Muscle of arm (tissue), 12 donors: ENCODE measurements around the gene ACOX3. TPM values are rescaled to one million over a fixed set of nuclear protein-coding genes. Genes with fewer than 3 reads are reported as not detected.
"Not testable (repeated sequence)": the region's sequence is repeated elsewhere in the genome, so short reads cannot be mapped to it uniquely, and the experiment has no call there.

Experiments used
- DNase-seq: peaks from one replicate; pipeline ENCODE4 v3.0.0-alpha.2; 2013
- polyA plus RNA-seq, 12 donors: library from polyadenylated mRNA; unstranded; fragments of 120-200 nt; gene quantifications; one replicate each; pipeline ENCODE4 v1.2.1, GENCODE V29; 2013; ENCODE audit not compliant: insufficient read length in 12 of 12

The ACOX3 gene
- polyA plus RNA-seq, 12 donors, result 11.5 to 24.9 (median 14.5) TPM; not detected in 1

- DNase-seq, result no peak
Measured at GRCh38 chr4:8435656-8436121, 4.8 kb downstream of the ACOX3 start.

GRCh38 chr4:8434251-8435073 lies 6.1 kb downstream of the ACOX3 start:
- DNase-seq, result no peak

DNA sequence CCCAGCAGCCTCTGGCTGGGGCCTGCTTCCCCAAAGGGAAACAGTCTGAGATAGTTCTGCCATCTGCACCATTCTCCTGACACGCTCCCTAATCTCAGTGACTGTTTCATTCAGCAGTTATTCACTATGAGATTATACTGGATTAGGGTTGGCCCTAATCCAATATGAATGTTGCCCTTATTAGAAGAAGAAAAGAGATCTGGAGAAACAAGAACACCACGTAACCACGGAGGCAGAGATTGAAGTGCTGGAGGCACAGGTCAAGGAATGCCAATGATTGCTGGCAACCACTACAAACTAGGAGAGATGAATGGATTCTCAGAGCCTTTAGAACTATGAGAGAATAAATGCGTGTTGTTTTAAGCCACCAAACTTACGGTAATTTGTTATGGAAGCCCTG lies 7.4 kb downstream of the ACOX3 start:
- no peak for DNase-seq

GRCh38 chr4:8431553-8431952 lies 9.0 kb downstream of the ACOX3 start:
- no peak for DNase-seq

GRCh38 chr4:8428288-8429097 lies 12.0 kb downstream of the ACOX3 start:
- DNase-seq, result peak; percentile 89

- peak; percentile 61 for DNase-seq
Measured at GRCh38 chr4:8427761-8428287, 12.7 kb downstream of the ACOX3 start.

- no peak for DNase-seq
Measured at GRCh38 chr4:8427262-8427661, 13.3 kb downstream of the ACOX3 start.

DNA sequence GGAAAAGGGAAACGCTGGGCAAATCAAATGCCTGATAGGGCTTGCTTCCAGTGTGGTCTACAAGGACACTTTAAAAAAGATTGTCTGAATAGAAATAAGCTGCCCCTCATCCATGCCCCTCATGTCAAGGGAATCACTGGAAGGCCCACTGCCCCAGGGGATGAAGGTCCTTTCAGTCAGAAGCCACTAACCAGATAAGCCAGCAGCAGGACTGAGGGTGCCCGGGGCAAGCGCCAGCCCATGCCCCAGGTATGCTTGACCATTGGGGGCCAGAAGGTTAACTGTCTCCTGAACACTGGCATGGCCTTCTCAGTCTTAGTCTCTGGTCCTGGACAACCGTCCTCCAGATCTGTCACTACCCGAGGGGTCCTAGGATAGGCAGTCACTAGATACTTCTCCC lies 17.7 kb downstream of the ACOX3 start:
- no peak for DNase-seq

DNA sequence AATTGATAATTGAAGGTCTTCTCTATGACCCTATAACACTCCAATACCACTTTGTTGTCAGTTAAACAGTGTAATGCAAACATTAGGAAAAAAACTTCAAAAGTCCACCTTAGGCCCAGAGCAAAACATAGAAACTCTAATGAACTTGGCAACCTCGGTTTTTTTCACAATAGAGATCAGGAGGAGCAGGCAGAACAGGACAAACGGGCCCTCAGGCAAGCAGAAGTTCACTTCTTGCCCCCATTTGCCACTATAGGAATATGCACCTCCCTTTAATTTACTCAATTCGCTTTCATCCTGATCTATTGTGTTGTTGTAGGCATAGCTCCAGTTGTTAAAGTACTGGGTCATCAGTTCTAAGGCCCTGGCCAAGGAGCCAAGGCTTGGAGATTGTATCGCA lies 18.2 kb downstream of the ACOX3 start:
- DNase-seq, result no peak

DNA sequence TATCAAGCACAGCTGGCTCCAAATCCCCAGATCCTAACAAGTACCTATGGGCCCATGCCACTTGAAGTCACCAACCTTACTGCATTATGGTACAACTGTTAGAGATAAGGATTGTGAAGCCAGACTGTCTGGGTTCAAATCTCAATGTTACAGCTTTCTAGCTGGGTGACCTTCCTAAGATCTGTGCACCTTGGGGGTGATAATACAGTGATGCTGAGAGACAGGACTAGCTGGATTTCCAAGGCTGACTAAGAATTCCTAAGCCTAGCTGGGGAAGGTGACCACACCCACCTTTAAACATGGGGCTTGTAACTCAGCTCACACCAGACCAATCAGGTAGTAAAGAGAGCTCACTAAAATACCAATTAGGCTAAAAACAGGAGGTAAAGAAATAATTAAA lies 20.4 kb downstream of the ACOX3 start:
- DNase-seq, result not testable (repeated sequence)

- no peak for DNase-seq
Measured at GRCh38 chr4:8419222-8420041, 21.1 kb downstream of the ACOX3 start.

DNA sequence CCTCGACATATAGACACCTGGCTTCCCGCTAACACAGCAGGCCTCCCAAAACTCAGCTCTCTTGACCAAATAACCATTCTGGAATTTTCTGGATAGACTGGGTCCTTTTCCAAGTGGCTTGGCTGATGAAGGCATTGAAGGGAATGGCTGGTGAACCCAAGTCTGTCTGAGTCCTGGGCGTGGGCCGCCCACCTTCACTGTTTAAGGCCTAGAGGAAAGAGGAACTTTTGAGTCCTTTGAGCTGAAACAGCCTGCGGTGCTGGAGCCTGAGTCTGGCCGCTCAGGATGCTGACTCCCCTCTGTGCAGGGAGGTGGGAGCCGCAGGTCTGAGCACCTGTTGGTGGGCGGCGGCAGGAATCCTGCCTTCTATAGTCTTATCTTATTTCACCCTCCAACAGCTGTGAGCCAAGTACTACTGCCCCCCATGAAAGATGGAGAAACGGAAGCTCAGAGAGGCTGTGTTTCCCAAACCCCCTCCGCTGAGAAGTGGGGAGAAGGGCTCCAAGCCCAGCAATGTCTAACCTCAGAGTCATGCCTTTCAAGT lies 23.4 kb downstream of the ACOX3 start:
- DNase-seq, result no peak

DNA sequence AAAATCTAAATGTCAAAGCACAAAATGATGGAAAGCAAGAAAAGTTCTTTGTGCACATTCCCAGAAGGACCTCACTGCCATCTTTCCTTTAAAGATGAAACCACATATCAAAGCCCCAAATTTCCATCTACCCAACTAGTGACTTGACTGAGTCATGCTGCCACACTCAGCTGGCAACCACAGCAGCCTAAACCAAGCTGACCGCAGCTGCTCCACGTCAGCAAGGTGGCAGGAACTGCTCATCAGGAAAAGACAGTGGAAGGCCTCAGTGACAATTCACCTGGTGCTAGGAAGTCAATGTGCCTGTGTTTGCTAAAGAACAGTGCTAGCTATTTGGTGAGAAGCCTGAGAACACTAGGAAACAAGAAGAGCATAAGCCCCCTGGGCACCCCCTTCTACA lies 26.1 kb downstream of the ACOX3 start:
- no peak for DNase-seq

GRCh38 chr4:8412288-8412687 lies 28.2 kb downstream of the ACOX3 start:
- DNase-seq, result no peak

DNA sequence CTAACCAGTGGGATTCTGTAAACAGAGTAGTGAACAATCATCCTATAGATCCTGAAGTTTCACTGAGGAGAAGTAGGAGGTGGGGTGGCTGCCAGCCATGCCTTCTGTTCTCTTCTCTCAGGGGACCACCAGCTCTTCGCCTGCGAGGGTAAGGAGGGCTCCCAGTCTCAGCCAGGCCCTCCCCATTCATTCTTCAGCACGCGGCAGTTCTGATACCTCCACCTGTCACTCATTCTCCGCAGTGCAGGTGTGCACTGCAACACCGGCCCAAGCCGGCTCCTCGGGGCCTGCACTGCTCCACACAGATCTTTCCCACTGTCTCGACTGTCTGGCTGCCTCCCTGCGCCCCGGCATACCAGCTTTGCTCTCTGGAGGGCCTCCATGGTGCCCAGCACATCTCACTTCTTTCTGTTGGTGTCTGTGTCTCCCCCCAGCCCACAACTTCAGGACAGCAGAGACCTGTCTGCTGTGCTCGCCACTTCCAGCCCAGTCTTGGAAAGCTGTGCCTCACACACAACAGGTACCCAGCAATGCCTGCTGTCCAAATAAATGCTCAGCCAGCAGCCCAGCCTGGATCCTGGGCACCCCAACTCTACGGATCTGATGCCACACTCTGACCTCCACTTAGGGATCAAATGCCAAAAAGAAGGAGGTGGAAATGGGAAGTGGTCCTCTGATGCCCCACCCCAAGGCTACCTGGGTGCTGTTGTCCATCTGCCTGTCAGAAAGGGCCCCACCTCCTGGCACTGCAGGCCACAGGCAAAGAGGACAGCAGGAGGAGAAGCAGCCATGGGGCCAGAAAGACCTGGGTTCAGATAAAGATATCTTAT lies 29.0 kb downstream of the ACOX3 start:
- DNase-seq, result no peak

- peak; percentile 47 for DNase-seq
Measured at GRCh38 chr4:8410641-8411271, 29.8 kb downstream of the ACOX3 start.

DNA sequence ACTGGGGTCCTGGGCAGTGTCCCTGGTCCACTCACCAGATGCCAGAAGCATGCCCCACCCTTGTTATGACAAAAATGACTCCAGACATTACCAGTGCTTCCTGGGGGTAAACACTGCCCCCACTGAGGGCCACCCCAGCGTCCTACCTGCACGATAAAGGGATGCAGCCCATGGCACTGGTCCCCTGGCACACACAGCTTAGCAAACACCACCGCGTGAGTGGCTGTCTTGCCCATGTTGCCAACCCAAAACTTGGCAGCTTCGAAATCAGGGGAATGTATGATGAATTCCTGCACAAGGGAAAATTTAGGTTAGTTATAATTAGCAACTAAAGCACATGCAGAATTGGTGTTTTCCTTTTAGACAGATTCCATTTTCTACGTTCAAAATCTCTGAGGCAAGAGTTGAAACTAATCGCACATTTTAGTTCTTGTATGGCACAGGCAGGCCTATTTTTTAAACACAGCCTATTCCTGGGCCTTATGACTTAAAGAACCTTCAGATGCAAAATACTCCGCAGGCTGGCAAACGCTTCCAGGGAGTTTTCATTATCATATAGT lies 30.4 kb downstream of the ACOX3 start:
- no peak for DNase-seq

DNA sequence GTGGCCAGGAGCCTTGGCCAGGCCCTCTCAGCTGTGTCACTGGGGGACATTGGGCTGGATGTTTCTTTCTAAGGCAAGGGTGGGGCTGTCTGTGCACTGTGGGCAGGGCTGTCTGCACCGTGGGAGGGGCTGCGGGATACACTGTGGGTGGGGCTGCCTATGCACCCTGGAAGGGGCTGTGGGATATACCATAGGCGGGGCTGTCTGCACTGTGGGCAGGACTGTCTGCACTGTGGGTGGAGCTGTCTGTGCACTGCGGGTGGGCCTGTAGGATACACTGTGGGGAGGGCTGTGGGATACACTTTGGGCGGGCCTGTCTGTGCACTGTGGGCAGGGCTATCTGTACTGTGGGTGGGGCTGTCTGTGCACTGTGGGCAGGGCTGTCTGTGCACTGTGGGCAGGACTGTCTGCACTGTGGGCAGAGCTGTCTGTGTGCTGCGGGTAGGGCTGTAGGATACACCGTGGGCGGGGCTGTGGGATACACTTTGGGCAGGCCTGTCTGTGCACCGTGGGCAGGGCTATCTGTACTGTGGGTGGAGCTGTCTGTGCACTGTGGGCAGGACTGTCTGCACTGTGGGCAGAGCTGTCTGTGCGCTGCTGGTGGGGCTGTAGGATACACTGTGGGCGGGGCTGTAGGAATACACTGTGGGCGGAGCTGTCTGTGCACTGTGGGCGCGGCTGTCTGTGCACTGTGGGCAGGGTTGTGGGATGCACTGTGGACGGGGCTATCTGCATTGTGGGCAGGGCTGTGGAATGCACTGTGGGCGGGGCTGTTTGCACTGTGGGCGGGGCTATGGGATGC lies 31.1 kb downstream of the ACOX3 start:
- DNase-seq, result peak; percentile 71

DNA sequence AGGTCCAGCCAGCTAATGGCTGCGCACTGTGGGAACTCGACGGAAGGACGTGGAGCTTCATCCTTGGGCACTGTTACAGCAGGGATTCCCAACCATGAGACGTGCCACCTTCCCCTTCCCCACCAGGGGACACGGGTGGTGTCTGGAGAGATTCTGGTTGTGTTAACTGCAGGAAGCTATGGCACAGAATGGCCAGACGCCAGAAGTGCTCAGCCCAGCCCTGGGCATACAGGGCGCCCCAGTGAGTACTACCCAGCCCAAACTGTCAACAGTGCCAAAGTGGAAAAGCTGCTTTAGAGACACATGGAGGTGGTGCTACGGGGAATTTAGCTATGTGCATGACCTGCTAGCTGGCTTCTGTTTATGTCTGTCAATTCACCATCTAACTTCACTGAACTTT lies 32.8 kb downstream of the ACOX3 start:
- no peak for DNase-seq
